Prostate gland (tissue), 2 donors: ENCODE measurements around the gene TNFAIP3.

Experiments used
- POLR2A ChIP-seq: fragments of 450-650 bp; IDR thresholded peaks from one replicate; pipeline ENCODE4 v1.6.1; 2016; ENCODE audit warnings: antibody characterized with exemption, mild to moderate bottlenecking
- TF ChIP-seq, protein P1 (sequence below), 4 experiments: fragments of 200-600 bp in 2 of 4; fragments of 450-650 bp in 2 of 4; sonication (generic) in 2 of 4; IDR thresholded peaks; 1 replicate in 3 of 4; 2 replicates in 1 of 4; pipeline ENCODE4 v1.5.1; 2016 to 2019; ENCODE audit warnings: antibody characterized with exemption in 4 of 4, mild to moderate bottlenecking in 2 of 4, moderate library complexity in 2 of 4

DNA sequence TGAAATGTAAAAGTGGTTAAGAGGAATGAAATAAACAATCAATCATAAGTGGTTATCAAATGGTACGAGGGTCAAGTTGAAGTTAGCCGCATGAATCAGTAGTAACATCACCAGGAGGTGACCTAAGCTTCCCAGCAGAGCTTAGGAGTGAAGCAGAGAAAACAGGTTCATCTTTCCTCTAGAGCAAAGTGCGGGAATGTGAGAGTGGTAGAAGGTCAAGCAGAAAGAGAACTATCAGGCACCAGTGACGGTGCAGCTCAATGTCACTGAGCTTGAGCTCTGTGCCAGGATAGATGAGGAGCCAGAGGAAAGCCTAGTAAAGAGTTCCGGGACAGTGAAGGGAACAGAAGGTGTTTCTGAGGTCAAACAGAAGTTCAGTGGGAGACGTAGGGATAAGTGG, 20.8 kb upstream of the TNFAIP3 start:
- TF ChIP-seq, protein P1, sequence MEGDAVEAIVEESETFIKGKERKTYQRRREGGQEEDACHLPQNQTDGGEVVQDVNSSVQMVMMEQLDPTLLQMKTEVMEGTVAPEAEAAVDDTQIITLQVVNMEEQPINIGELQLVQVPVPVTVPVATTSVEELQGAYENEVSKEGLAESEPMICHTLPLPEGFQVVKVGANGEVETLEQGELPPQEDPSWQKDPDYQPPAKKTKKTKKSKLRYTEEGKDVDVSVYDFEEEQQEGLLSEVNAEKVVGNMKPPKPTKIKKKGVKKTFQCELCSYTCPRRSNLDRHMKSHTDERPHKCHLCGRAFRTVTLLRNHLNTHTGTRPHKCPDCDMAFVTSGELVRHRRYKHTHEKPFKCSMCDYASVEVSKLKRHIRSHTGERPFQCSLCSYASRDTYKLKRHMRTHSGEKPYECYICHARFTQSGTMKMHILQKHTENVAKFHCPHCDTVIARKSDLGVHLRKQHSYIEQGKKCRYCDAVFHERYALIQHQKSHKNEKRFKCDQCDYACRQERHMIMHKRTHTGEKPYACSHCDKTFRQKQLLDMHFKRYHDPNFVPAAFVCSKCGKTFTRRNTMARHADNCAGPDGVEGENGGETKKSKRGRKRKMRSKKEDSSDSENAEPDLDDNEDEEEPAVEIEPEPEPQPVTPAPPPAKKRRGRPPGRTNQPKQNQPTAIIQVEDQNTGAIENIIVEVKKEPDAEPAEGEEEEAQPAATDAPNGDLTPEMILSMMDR (IDR thresholded peaks at IDR 0.05), result no peak
- TF ChIP-seq POLR2A, result no peak
